GM21529 (cell line): ENCODE results near the gene PROZ.

Experiments
- ATAC-seq: cut with Tn5 transposase; IDR thresholded peaks from one replicate; pipeline ENCODE4 v1.9.1; 2021; ENCODE audit not compliant: unreplicated experiment

The PROZ gene

GRCh38 chr13:113119166-113119821 lies 39.2 kb upstream of the PROZ start:
- ATAC-seq, result no peak

GRCh38 chr13:113119822-113120189 lies 38.6 kb upstream of the PROZ start:
- no peak for ATAC-seq

GRCh38 chr13:113120300-113121182 lies 37.9 kb upstream of the PROZ start:
- no peak for ATAC-seq

- no peak for ATAC-seq
These were observed 37.1 kb upstream of the PROZ start for GRCh38 chr13:113121183-113121927.

- ATAC-seq, result no peak
These were observed 36.4 kb upstream of the PROZ start for GRCh38 chr13:113121928-113122471.

- no peak for ATAC-seq
These were observed 35.8 kb upstream of the PROZ start, which contains the start of gene F10 for GRCh38 chr13:113122550-113123225. Gene F10 (plus strand): TSS chr13:113122799. CDS start chr13:113122856, 57 bp downstream.

GRCh38 chr13:113123226-113124201 lies 34.9 kb upstream of the PROZ start:
- ATAC-seq, result no peak

- ATAC-seq, result no peak
These were observed 34.1 kb upstream of the PROZ start for GRCh38 chr13:113124211-113124970.

GRCh38 chr13:113125506-113126264 lies 32.8 kb upstream of the PROZ start:
- ATAC-seq, result no peak

GRCh38 chr13:113126265-113127150 lies 31.9 kb upstream of the PROZ start:
- no peak for ATAC-seq

GRCh38 chr13:113129480-113129879 lies 29.0 kb upstream of the PROZ start:
- no peak for ATAC-seq

GRCh38 chr13:113129921-113130750 lies 28.3 kb upstream of the PROZ start:
- no peak for ATAC-seq

GRCh38 chr13:113135281-113135760 lies 23.1 kb upstream of the PROZ start:
- ATAC-seq, result no peak

- ATAC-seq, result no peak
These were observed 20.7 kb upstream of the PROZ start for GRCh38 chr13:113137691-113138298.

GRCh38 chr13:113138792-113139551 lies 19.5 kb upstream of the PROZ start:
- no peak for ATAC-seq
